GM12865 (cell line): ENCODE data around the gene PPM1D.
"Not testable (repeated sequence)": the region's sequence is repeated elsewhere in the genome, so short reads cannot be mapped to it uniquely, and the experiment has no call there.

Source experiments
- DNase-seq: peaks from one replicate; pipeline ENCODE4 v3.0.0; 2010; ENCODE audit warnings: low read depth
- H3K4me3 ChIP-seq: 2 replicates; pipeline ENCODE4 v1.5.1; 2011; ENCODE audit warnings: mild to moderate bottlenecking, low read depth, low read length, control low read depth
- TF ChIP-seq, protein P1 (sequence below): IDR thresholded peaks from 2 replicates; pipeline ENCODE4 v1.5.1; 2011; ENCODE audit warnings: low read length, control low read depth, low read depth, inconsistent platforms; ENCODE audit not compliant: insufficient read depth; ENCODE audit errors: missing control alignments

The PPM1D gene

DNA sequence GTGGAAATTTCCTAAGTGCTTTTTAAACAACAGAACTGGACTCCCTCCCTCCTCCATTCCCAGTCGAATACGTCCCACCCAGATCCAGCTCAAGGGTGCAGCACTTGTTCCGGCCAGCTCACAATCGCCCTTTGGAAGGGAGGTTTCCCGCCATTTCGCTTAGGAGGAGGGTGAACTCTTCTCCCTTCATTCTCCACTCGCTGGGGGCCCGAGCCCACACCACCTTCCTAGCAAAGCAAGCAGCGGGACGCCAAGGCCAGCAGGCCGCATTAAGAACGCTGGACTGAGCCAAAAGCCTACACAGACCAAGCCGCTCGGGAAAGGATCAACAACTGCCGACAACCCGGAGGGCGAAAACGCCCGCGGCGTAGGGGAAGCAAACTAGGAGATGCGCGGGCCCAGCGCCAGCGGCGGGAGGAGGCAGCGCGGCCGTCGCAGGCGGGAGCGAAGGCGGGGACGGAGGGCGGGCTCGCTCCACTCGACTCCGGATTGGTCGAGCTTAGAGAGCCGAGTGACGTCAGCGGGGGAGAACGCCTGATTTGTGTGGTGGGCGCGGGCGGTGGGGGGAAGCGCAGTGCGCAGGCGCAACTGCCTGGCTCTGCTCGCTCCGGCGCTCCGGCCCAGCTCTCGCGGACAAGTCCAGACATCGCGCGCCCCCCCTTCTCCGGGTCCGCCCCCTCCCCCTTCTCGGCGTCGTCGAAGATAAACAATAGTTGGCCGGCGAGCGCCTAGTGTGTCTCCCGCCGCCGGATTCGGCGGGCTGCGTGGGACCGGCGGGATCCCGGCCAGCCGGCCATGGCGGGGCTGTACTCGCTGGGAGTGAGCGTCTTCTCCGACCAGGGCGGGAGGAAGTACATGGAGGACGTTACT is at the start of gene PPM1D:
Gene PPM1D (plus strand): TSS at position 574 of the 870 bp plus-strand sequence. CDS start 222 bp downstream, at position 796.
- TF ChIP-seq, protein P1, sequence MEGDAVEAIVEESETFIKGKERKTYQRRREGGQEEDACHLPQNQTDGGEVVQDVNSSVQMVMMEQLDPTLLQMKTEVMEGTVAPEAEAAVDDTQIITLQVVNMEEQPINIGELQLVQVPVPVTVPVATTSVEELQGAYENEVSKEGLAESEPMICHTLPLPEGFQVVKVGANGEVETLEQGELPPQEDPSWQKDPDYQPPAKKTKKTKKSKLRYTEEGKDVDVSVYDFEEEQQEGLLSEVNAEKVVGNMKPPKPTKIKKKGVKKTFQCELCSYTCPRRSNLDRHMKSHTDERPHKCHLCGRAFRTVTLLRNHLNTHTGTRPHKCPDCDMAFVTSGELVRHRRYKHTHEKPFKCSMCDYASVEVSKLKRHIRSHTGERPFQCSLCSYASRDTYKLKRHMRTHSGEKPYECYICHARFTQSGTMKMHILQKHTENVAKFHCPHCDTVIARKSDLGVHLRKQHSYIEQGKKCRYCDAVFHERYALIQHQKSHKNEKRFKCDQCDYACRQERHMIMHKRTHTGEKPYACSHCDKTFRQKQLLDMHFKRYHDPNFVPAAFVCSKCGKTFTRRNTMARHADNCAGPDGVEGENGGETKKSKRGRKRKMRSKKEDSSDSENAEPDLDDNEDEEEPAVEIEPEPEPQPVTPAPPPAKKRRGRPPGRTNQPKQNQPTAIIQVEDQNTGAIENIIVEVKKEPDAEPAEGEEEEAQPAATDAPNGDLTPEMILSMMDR = no peak
- peak within 1 kb of the TSS; percentile 81 for H3K4me3 ChIP-seq
- DNase-seq = peak; percentile 99

DNA sequence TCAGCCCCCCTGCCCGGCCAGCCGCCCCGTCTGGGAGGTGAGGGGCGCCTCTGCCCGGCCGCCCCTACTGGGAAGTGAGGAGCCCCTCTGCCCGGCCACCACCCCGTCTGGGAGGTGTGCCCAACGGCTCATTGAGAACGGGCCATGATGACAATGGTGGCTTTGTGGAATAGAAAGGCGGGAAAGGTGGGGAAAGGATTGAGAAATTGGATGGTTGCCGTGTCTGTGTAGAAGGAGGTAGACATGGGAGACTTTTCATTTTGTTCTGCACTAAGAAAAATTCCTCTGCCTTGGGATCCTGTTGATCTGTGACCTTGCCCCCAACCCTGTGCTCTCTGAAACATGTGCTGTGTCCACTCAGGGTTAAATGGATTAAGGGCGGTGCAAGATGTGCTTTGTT is 47.7 kb upstream of the PPM1D start:
- not testable (repeated sequence) for H3K4me3 ChIP-seq, DNase-seq

DNA sequence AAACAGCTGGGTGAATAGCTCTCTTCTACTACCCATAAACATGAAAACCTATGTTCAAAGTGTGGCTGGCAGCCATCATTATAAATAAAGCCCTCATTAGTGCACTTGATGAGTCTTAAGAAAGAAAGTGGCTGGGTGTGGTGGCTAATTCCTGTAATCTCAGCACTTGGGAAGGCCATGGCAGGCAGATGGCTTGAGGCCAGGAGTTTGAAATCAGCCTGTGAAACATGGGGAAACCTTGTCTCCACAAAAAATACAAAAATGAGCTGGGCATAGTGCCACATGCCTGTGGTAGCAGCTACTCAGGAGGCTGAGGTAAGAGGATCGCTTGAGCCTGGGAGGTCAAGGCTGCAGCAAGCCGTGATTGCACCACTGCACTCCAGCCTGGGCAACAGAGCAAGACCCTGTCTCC is 45.6 kb upstream of the PPM1D start:
- H3K4me3 ChIP-seq = no peak overlapping the region
- DNase-seq = no peak
- TF ChIP-seq, protein P1 = no peak

DNA sequence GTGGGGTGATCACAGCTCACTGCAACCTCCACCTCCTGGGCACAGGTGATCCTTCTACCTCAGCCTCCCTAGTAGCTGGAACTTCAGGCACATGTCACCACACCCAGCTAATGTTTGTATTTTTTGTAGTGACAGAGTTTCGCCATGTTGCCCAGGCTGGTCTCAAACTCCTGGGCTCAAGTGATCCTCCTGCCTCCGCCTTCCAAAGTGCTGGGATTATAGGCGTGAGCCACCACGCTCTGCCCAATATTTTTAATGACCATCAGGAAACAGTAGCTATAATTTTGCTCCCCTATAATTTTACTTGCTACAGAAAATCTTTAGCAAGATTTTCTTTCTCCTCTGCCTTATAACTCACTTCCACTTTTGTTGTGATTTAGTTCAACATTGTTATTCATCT is 44.2 kb upstream of the PPM1D start:
- no peak overlapping the region for H3K4me3 ChIP-seq
- no peak for DNase-seq
- TF ChIP-seq, protein P1 = no peak

DNA sequence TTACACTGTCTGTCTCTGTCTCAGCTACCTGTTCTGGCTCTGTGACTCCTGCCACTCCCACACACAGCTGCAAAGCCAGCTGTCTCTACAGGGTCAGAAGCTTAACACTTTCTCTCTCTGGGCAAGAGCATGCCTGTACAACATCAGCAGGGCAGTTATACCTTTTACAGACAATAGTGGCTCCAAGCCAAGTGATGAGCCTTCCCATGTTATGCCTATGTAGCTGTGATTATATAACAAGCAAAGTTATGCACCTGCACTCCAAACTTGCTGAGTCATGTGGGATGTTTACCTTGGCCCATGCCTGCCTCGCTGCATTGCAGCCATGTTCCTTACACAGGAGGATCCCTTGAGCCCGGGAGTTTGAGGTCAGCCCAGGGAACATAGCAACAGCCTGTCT is 42.2 kb upstream of the PPM1D start:
- H3K4me3 ChIP-seq = no peak overlapping the region
- no peak for DNase-seq
- TF ChIP-seq, protein P1 = no peak

- TF ChIP-seq, protein P1 = no peak
- H3K4me3 ChIP-seq = no peak overlapping the region
- DNase-seq = no peak
These were observed 40.4 kb upstream of the PPM1D start for GRCh38 chr17:60559659-60559994.

DNA sequence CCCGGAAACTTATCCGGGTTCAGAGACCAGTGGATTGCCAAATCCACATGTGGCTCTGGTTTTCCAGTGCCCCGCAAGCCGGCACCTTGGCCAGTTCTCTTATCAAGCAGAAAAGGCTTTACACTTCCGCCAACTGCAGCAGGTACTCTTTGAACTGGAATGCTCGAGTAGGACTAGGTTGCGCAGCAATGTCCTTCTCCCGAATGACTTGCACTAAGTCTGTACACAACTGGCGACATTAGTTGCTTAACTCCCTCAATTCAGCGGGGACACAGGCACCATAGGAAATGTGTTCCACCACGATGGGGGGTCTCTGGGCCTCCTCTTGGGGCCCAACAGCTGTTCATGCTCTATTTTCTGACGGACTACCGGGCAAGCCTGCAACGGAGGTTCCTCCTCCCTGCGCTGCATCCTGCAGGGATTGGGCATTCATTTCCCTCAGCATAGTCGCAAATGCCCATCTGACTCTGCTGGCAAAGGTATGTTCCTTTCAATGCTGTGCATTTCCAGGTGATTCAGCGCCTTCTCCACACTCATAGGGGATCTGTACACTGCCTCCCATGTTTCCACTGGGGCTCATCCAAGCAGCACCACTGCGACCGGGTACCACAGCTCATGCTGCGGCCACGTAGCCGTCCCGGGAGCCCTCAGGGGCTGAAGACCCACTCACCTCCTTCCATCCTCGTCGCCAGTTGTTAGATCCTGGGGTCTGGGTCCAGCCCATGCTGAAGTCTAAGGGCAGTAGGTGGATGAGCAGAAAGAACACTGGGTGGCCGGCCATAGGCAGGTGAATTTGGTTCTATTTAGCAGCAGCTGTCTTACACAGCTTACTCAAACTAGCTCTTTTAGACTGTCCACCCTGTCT is 39.8 kb upstream of the PPM1D start:
- DNase-seq = no peak
- TF ChIP-seq, protein P1 = no peak
- no peak overlapping the region for H3K4me3 ChIP-seq
